ENCODE results near the gene PRMT5. TPM values are rescaled to one million over a fixed set of nuclear protein-coding genes. Genes with fewer than 3 reads are reported as not detected.

The PRMT5 gene
- total RNA-seq, 1 experiment from 2014 or later, result 107 TPM

DNA sequence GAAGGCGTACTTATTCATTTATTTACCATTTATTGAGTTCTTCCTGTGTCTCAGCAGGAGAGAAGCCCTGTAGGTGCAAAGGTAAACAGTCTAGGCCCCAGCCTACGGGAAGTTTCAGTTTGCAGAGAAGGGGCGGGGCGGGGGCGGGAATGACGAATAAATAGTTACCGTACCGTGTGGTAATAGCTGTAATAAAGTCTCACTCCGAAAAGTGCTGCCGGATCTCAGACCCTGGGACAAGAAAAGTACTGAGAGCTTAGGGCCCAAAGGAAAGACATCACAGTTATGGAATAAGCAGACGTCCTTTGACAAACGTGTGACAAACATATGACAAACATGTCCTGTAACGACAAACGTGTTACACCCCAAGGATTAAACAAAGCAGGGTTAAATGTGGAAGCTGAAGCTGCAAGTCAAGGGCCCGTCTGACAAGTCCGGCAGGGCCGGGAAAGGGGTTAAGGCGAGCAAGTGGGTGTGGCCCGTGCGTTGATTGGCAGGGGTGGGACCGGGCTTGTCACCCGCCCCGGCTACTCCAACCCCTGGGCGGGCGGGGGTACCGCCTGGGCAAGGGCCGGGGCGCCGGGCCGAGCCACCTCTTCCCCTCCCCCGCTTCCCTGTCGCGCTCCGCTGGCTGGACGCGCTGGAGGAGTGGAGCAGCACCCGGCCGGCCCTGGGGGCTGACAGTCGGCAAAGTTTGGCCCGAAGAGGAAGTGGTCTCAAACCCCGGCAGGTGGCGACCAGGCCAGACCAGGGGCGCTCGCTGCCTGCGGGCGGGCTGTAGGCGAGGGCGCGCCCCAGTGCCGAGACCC, 57.7 kb downstream of the PRMT5 start, which contains the start of gene LRP10:
Gene LRP10 (plus strand): TSS at position 517 of the 809 bp plus-strand sequence. CDS start 564 bp downstream, outside the sequence.
- H3K27me3 ChIP-seq (replicated peaks; ENCODE audit: control insufficient read depth, insufficient read depth, low read length), result no peaks in the 10 kb centered on the region
- intact Hi-C loops (cut with micrococcal nuclease; ENCODE audit: unreplicated experiment), result loop anchor here (1.0 to 5.0 kb wide), 5 partner anchors 29 to 309 kb away; partner anchors contain the start of genes AJUBA and RBM23
- H3K4me1 ChIP-seq, result peaks cover 9% of the 10 kb centered on the region; the same call in 1 of the 2 replicates
- H3K4me3 ChIP-seq (ENCODE audit: low read depth, low read length), result peak within 1 kb of the TSS; percentile 91
- H3K36me3 ChIP-seq (ENCODE audit: control insufficient read depth, insufficient read depth, low read length), result peaks cover 7% of the 10 kb centered on the region; the same call in 1 of the 2 replicates
- TF ChIP-seq, protein P1, sequence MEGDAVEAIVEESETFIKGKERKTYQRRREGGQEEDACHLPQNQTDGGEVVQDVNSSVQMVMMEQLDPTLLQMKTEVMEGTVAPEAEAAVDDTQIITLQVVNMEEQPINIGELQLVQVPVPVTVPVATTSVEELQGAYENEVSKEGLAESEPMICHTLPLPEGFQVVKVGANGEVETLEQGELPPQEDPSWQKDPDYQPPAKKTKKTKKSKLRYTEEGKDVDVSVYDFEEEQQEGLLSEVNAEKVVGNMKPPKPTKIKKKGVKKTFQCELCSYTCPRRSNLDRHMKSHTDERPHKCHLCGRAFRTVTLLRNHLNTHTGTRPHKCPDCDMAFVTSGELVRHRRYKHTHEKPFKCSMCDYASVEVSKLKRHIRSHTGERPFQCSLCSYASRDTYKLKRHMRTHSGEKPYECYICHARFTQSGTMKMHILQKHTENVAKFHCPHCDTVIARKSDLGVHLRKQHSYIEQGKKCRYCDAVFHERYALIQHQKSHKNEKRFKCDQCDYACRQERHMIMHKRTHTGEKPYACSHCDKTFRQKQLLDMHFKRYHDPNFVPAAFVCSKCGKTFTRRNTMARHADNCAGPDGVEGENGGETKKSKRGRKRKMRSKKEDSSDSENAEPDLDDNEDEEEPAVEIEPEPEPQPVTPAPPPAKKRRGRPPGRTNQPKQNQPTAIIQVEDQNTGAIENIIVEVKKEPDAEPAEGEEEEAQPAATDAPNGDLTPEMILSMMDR (IDR thresholded peaks at IDR 0.05; ENCODE audit: insufficient read depth in 1 of 2, low read depth in 1 of 2, low read length in 1 of 2, severe bottlenecking in 1 of 2, unreplicated experiment in 1 of 2), result no peak
- POLR2A ChIA-PET, result interaction anchor here (0.5 to 1.6 kb wide), 8 partner anchors 12 to 282 kb away, joined by 3 to 11 read pairs (median 4); partner anchors contain the start of genes DAD1 and PRMT5
- CTCF ChIA-PET, result interaction anchor here (0.5 to 1.9 kb wide), 15 partner anchors 10 to 486 kb away, joined by 3 to 10 read pairs (median 4); no protein-coding TSS in a partner anchor
- BruUV-seq (replicated peaks), result TSS peak; percentile 70
- H3K36me3 Mint-ChIP-seq (ENCODE audit: insufficient read depth, unreplicated experiment), result peaks cover 19% of the 10 kb centered on the region
- no peaks in the 10 kb centered on the region for H3K9me3 ChIP-seq
- peak; percentile 97 to 98 for DNase-seq
- H3K9me3 Mint-ChIP-seq (ENCODE audit: unreplicated experiment), result no peaks in the 10 kb centered on the region
- no peaks in the 10 kb centered on the region for H3K27me3 Mint-ChIP-seq (ENCODE audit: insufficient read depth, unreplicated experiment)
- H3K27ac Mint-ChIP-seq (ENCODE audit: unreplicated experiment), result peak within 1 kb of the TSS; percentile 92
- H3K4me1 Mint-ChIP-seq (ENCODE audit: low read depth, unreplicated experiment), result peaks cover 8% of the 10 kb centered on the region
- peak within 1 kb of the TSS; percentile 82 for H3K4me3 Mint-ChIP-seq (ENCODE audit: unreplicated experiment)

DNA sequence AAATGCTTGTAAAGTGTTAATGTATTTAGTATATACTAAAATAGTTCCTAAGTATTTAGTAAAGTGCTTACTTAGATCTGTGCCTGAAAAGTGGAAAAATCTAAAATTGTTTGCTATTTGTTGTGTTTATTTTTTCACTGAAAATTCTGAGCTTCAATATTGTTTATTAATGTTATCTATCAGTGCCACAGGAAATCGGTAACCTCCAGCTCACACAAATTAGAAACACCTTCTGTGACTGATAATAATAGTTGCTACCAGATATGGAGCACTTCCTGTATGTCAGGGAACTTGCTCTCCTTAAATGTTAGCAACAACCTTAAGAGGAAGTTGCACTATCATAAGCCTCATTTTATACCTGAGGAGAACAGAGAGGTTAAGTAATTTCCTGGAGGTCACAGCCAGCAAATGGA, 58.4 kb downstream of the PRMT5 start:
- CTCF ChIA-PET, result interaction anchor here (0.5 to 1.9 kb wide), 9 partner anchors 11 to 52 kb away, joined by 3 to 10 read pairs (median 5); no protein-coding TSS in a partner anchor
- no peaks in the 10 kb centered on the region for H3K27me3 ChIP-seq (replicated peaks; ENCODE audit: control insufficient read depth, insufficient read depth, low read length)
- no peaks in the 10 kb centered on the region for H3K9me3 ChIP-seq
- Mint-ChIP-seq H3K36me3 (ENCODE audit: insufficient read depth, unreplicated experiment) (peaks cover 15% of the 10 kb centered on the region), H3K4me3 (ENCODE audit: unreplicated experiment) (peak overlapping the region; percentile 82), H3K27ac (ENCODE audit: unreplicated experiment) (peak overlapping the region; percentile 87), H3K27me3 (ENCODE audit: insufficient read depth, unreplicated experiment) (no peaks in the 10 kb centered on the region), H3K4me1 (ENCODE audit: low read depth, unreplicated experiment) (peaks cover 8% of the 10 kb centered on the region), H3K9me3 (ENCODE audit: unreplicated experiment) (no peaks in the 10 kb centered on the region)
- H3K4me1 ChIP-seq, result peaks cover 9% of the 10 kb centered on the region; the same call in 1 of the 2 replicates
- H3K4me3 ChIP-seq (ENCODE audit: low read depth, low read length), result peak overlapping the region; percentile 91
- TF ChIP-seq, protein P1 (IDR thresholded peaks at IDR 0.05; ENCODE audit: insufficient read depth in 1 of 2, low read depth in 1 of 2, low read length in 1 of 2, severe bottlenecking in 1 of 2, unreplicated experiment in 1 of 2), result no peak
- no peak for DNase-seq
- BruUV-seq (replicated peaks), result no TSS peak
- intact Hi-C loops (cut with micrococcal nuclease; ENCODE audit: unreplicated experiment), result loop anchor here (5.0 kb wide), 3 partner anchors 46 to 309 kb away; partner anchors contain the start of genes AJUBA and RBM23
- POLR2A ChIA-PET, result interaction anchor here (0.5 to 1.6 kb wide), 6 partner anchors 11 to 282 kb away, joined by 3 to 11 read pairs (median 5); partner anchors contain the start of genes DAD1 and PRMT5
- H3K36me3 ChIP-seq (ENCODE audit: control insufficient read depth, insufficient read depth, low read length), result peaks cover 7% of the 10 kb centered on the region; the same call in 1 of the 2 replicates

Other genes starting within 250 kb of the PRMT5 start
- 110 and 116 TPM in 2 replicates for gene OXA1L, start 162.7 kb downstream of the PRMT5 start, total RNA-seq (2022)
- gene SLC7A7, start 113.9 kb downstream of the PRMT5 start, total RNA-seq (2022), result 380 and 443 TPM in 2 replicates
- gene MRPL52, start 99.5 kb downstream of the PRMT5 start, total RNA-seq (2022), result 149 TPM in 2 replicates
- 57.2 and 62.9 TPM in 2 replicates for gene MMP14, start 92.8 kb downstream of the PRMT5 start, total RNA-seq (2022)
- 29.6 and 34.0 TPM in 2 replicates for gene LRP10, start 57.6 kb downstream of the PRMT5 start, total RNA-seq (2022)
- 0.41 and 0.44 TPM in 2 replicates for gene REM2, start 46.2 kb downstream of the PRMT5 start, total RNA-seq (2022)
- 67.0 and 70.0 TPM in 2 replicates for gene RBM23, start 10.2 kb downstream of the PRMT5 start, total RNA-seq (2022)
- gene HAUS4, start 27.7 kb upstream of the PRMT5 start, total RNA-seq (2022), result 67.7 and 70.7 TPM in 2 replicates
- gene AJUBA, start 53.2 kb upstream of the PRMT5 start, total RNA-seq (2022), result 184 and 211 TPM in 2 replicates
- gene C14orf93, start 80.8 kb upstream of the PRMT5 start, total RNA-seq (2022), result 7.2 and 7.8 TPM in 2 replicates
- 172 and 189 TPM in 2 replicates for gene PSMB5, start 105.5 kb upstream of the PRMT5 start, total RNA-seq (2022)
- gene PSMB11, start 112.8 kb upstream of the PRMT5 start, total RNA-seq (2022), result not detected in 2 replicates
- gene CDH24, start 128.1 kb upstream of the PRMT5 start, total RNA-seq (2022), result 7.9 TPM in 2 replicates
- 193 and 201 TPM in 2 replicates for gene ACIN1, start 165.8 kb upstream of the PRMT5 start, total RNA-seq (2022)
- gene C14orf119, start 166.1 kb upstream of the PRMT5 start, total RNA-seq (2022), result 46.3 and 52.0 TPM in 2 replicates
- not detected in 2 replicates for gene CIROP, start 175.6 kb upstream of the PRMT5 start, total RNA-seq (2022)
- gene CEBPE, start 189.9 kb upstream of the PRMT5 start, total RNA-seq (2022), result not detected in 2 replicates

All from Caco-2 (cell line).